Right lobe of liver (tissue), 4 donors: ENCODE data around the gene TERT.

Source experiments
- CTCF ChIP-seq, 4 donors: fragments of 200-600 bp in 3 of 4; fragments of 450-650 bp in 1 of 4; IDR thresholded peaks; one replicate each; pipeline versions ENCODE4 v1.5.1 to v1.8.0; 2016 to 2022; ENCODE audit warnings: antibody characterized with exemption in 4 of 4, mild to moderate bottlenecking in 2 of 4
- POLR2A ChIP-seq: fragments of 450-650 bp; IDR thresholded peaks from one replicate; pipeline ENCODE4 v1.6.1; 2017; ENCODE audit warnings: antibody characterized with exemption, mild to moderate bottlenecking
- donor health status: DM: no; HTN: no; CAD: no.
- donor health status: DM: no; HTN: no; CAD: no.
- donor health status: DM: no; HTN: yes; CAD: no.

GRCh38 chr5:1219098-1219767 is 75.6 kb downstream of the TERT start:
- no peak for TF ChIP-seq CTCF (IDR thresholded peaks at IDR 0.05)
- TF ChIP-seq POLR2A: no peak
